Effector CD4-positive, alpha-beta T cell (primary cell): ENCODE results near the gene PNPLA2.

Experiments
- DNase-seq: peaks from one replicate; pipeline ENCODE4 v3.0.0-alpha.2; 2020

Gene PNPLA2

GRCh38 chr11:786235-787083 lies 32.3 kb upstream of the PNPLA2 start:
- DNase-seq: no peak

GRCh38 chr11:787084-787675 lies 31.5 kb upstream of the PNPLA2 start:
- DNase-seq: no peak

GRCh38 chr11:788009-788640 lies 30.6 kb upstream of the PNPLA2 start:
- no peak for DNase-seq

- DNase-seq: no peak
Observed at GRCh38 chr11:788953-789940, 29.5 kb upstream of the PNPLA2 start.

GRCh38 chr11:789943-790342 lies 28.8 kb upstream of the PNPLA2 start, which contains the start of gene CEND1:
TSS of gene CEND1 (minus strand) at chr11:790090. CDS start at chr11:788576, 1,514 bp downstream.
- DNase-seq: no peak

- DNase-seq: no peak
Observed at GRCh38 chr11:790721-791564, 27.8 kb upstream of the PNPLA2 start.

GRCh38 chr11:791658-792534 lies 26.8 kb upstream of the PNPLA2 start:
- DNase-seq: no peak

GRCh38 chr11:792535-792821 lies 26.2 kb upstream of the PNPLA2 start:
- DNase-seq: no peak

GRCh38 chr11:792873-793272 lies 25.8 kb upstream of the PNPLA2 start:
- DNase-seq: no peak

GRCh38 chr11:793556-793955 lies 25.2 kb upstream of the PNPLA2 start:
- DNase-seq: no peak

GRCh38 chr11:794013-794765 lies 24.5 kb upstream of the PNPLA2 start:
- no peak for DNase-seq

GRCh38 chr11:794766-795633 lies 23.7 kb upstream of the PNPLA2 start:
- DNase-seq: no peak

GRCh38 chr11:795634-796564 lies 22.8 kb upstream of the PNPLA2 start:
- peak; percentile 71 for DNase-seq

- no peak for DNase-seq
Observed at GRCh38 chr11:796565-797295, 22.0 kb upstream of the PNPLA2 start.

- DNase-seq: peak; percentile 75
Observed at GRCh38 chr11:797296-798092, 21.2 kb upstream of the PNPLA2 start.

- peak; percentile 78 for DNase-seq
Observed at GRCh38 chr11:798093-798713, 20.5 kb upstream of the PNPLA2 start, which contains the start of gene SLC25A22. TSS of gene SLC25A22 (minus strand) at chr11:798281. CDS start at chr11:795006, 3,275 bp downstream.
